KMS-11 (cell line): ENCODE results near the gene FHAD1.

Experiments used
- H2AFZ ChIP-seq: fragments of 200-600 bp; sonication (generic); 2 replicates; pipeline ENCODE4 v1.6.1; 2016; ENCODE audit warnings: antibody characterized with exemption, mixed run types, low read depth
- H3K27ac ChIP-seq: fragments of 200-600 bp; sonication (generic); 2 replicates; pipeline ENCODE4 v1.6.1; 2016; ENCODE audit warnings: mild to moderate bottlenecking, mixed run types
- H3K27me3 ChIP-seq: fragments of 200-600 bp; sonication (generic); 2 replicates; pipeline ENCODE4 v1.6.1; 2017; ENCODE audit warnings: mild to moderate bottlenecking, low read depth, mixed run types, moderate library complexity; ENCODE audit not compliant: insufficient read depth
- H3K36me3 ChIP-seq: fragments of 200-600 bp; sonication (generic); 2 replicates; pipeline ENCODE4 v1.6.1; 2017; ENCODE audit warnings: mild to moderate bottlenecking, mixed run types; ENCODE audit not compliant: insufficient read depth
- H3K4me1 ChIP-seq: fragments of 200-600 bp; sonication (generic); 2 replicates; pipeline ENCODE4 v1.6.1; 2016; ENCODE audit warnings: mild to moderate bottlenecking, low read depth, mixed run types; ENCODE audit not compliant: poor library complexity, severe bottlenecking
- H3K4me2 ChIP-seq: fragments of 200-600 bp; sonication (generic); 2 replicates; pipeline ENCODE4 v1.7.0; 2016; ENCODE audit warnings: mild to moderate bottlenecking, mixed run types
- H3K4me3 ChIP-seq: fragments of 200-600 bp; sonication (generic); IDR thresholded peaks from 2 replicates; pipeline ENCODE4 v1.6.1; 2017; ENCODE audit warnings: low read depth, low read length, mixed read lengths; ENCODE audit not compliant: insufficient read depth
- H3K79me2 ChIP-seq: fragments of 200-600 bp; sonication (generic); 2 replicates; pipeline ENCODE4 v1.6.1; 2016; ENCODE audit warnings: low read depth, mixed run types; ENCODE audit not compliant: insufficient read depth
- H3K9ac ChIP-seq: fragments of 200-600 bp; sonication (generic); 2 replicates; pipeline ENCODE4 v1.6.1; 2016; ENCODE audit warnings: mild to moderate bottlenecking, mixed run types
- H4K20me1 ChIP-seq: fragments of 200-600 bp; sonication (generic); 2 replicates; pipeline ENCODE4 v1.6.1; 2016; ENCODE audit warnings: mild to moderate bottlenecking, mixed run types; ENCODE audit not compliant: insufficient read depth
- CTCF ChIP-seq: fragments of 200-600 bp; sonication (generic); conservative IDR thresholded peaks from 2 replicates; pipeline ENCODE4 v1.6.1; 2017; ENCODE audit warnings: low read depth, mild to moderate bottlenecking, antibody characterized with exemption, low read length, moderate library complexity, mixed read lengths

The FHAD1 gene

DNA sequence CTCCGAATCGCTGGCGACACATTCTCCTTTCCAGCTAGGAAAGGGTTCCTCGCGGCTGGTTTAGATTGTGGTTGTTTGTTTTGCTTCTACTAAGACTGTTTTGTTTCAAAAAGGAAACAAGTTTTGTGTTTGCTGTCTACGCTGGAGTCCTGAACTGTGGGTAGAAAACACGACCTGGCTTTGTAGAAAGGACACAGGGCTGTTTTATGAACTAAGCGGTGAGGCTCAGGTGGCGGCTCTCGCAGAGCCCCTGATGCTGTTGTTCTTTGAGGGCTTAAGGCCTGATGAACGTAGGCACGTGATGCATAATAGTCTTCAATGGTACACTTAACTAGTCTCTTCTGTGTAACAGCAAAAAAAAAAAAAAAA, 27.0 kb upstream of the FHAD1 start:
- no peaks in the 10 kb centered on the region for H4K20me1 ChIP-seq
- H3K27me3 ChIP-seq = no peaks in the 10 kb centered on the region
- no peak overlapping the region for H3K9ac ChIP-seq
- H3K4me1 ChIP-seq = no peaks in the 10 kb centered on the region
- H3K4me2 ChIP-seq = no peak overlapping the region
- H3K79me2 ChIP-seq = no peaks in the 10 kb centered on the region
- no peaks in the 10 kb centered on the region for H3K36me3 ChIP-seq
- H3K4me3 ChIP-seq = no peak overlapping the region
- no peak for TF ChIP-seq CTCF
- H3K27ac ChIP-seq = no peak overlapping the region
- H2AFZ ChIP-seq = no peak overlapping the region

- Histone ChIP-seq H3K27me3 (no peaks in the 10 kb centered on the region), H3K36me3 (no peaks in the 10 kb centered on the region), H3K4me1 (no peaks in the 10 kb centered on the region), H2AFZ (no peak overlapping the region), H3K9ac (no peak overlapping the region), H4K20me1 (no peaks in the 10 kb centered on the region), H3K79me2 (no peaks in the 10 kb centered on the region), H3K4me3 (no peak overlapping the region), H3K4me2 (no peak overlapping the region), H3K27ac (no peak overlapping the region)
- TF ChIP-seq CTCF = no peak
These were observed 26.1 kb upstream of the FHAD1 start for GRCh38 chr1:15220825-15221431.

- Histone ChIP-seq H3K4me2 (no peak overlapping the region), H2AFZ (no peak overlapping the region), H3K4me1 (no peaks in the 10 kb centered on the region), H3K27me3 (no peaks in the 10 kb centered on the region), H3K36me3 (no peaks in the 10 kb centered on the region), H3K27ac (no peak overlapping the region), H4K20me1 (no peaks in the 10 kb centered on the region), H3K79me2 (no peaks in the 10 kb centered on the region), H3K4me3 (no peak overlapping the region), H3K9ac (no peak overlapping the region)
- no peak for TF ChIP-seq CTCF
These were observed 24.2 kb upstream of the FHAD1 start for GRCh38 chr1:15222653-15223303.

DNA sequence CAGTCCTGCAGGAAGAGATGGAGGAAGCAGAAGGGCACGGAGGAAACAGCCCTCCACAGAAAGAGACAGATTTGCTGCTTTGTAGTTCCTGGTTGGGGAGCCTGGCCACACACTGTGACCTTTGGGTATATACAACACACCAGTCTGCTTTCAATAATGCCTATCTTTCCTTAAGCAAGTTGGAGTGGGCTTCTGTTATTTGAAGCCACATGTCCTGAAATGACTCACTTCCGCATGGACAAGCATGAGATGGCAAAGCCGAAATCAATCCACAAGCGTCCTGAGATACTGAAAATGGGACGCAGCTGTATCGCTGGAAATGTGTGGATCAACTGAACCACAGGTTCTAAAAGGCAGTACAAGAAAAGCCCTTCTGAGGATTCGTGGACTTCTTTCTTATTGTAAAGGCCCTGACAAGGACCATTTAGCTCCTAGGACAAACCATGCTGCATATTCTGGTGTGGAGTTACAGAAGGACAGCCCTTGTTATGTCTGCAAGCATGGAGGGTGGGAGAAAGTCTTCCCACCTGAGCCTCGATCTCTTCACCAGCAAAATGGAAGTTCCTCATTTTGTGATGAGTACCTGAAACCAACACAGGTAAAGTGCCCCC, 22.7 kb upstream of the FHAD1 start:
- no peak overlapping the region for H3K27ac ChIP-seq
- H3K4me2 ChIP-seq = no peak overlapping the region
- no peaks in the 10 kb centered on the region for H4K20me1 ChIP-seq
- no peak for TF ChIP-seq CTCF
- no peaks in the 10 kb centered on the region for H3K36me3 ChIP-seq
- no peaks in the 10 kb centered on the region for H3K79me2 ChIP-seq
- H3K9ac ChIP-seq = no peak overlapping the region
- no peak overlapping the region for H2AFZ ChIP-seq
- no peaks in the 10 kb centered on the region for H3K4me1 ChIP-seq
- no peaks in the 10 kb centered on the region for H3K27me3 ChIP-seq
- H3K4me3 ChIP-seq = no peak overlapping the region
